Measurements from ENCODE around the gene LIPC. TPM values are rescaled to one million over a fixed set of nuclear protein-coding genes. Genes with fewer than 3 reads are reported as not detected.

LIPC gene
- total and polyA plus RNA-seq, 7 donors: 0.01 TPM; not detected in 6

GRCh38 chr15:58523634-58524033, 91.8 kb downstream of the LIPC start:
- no peak overlapping the region for H3K27ac ChIP-seq
- H3K4me1 ChIP-seq: peaks cover 13% of the 10 kb centered on the region

GRCh38 chr15:58524247-58524646, 92.5 kb downstream of the LIPC start:
- TF ChIP-seq CTCF (IDR thresholded peaks at IDR 0.05): no peak
- intact Hi-C loops (cut with DNase I): no loop called here
- H3K4me1 ChIP-seq: peaks cover 13% of the 10 kb centered on the region
- no peaks in the 10 kb centered on the region for H3K9me3 ChIP-seq
- DNase-seq (no peak), ATAC-seq (no peak)
- no peak overlapping the region for H3K4me3 ChIP-seq
- H3K36me3 ChIP-seq (ENCODE audit: insufficient read depth in 1 of 2, low read depth in 1 of 2): no peaks in the 10 kb centered on the region
- 74 to 83% (median 75%) methylated on average over 2 of the region's 2 CpGs for WGBS, 3 donors
- no peaks in the 10 kb centered on the region for H3K27me3 ChIP-seq (ENCODE audit: insufficient read depth in 3 of 3, low read length in 2 of 3)
- H3K27ac ChIP-seq: no peak overlapping the region

More at GRCh38 chr15:58523634-58524033, 91.8 kb downstream of the LIPC start:
- DNase-seq (no peak), ATAC-seq (no peak)
- Histone ChIP-seq H3K27me3 (ENCODE audit: insufficient read depth in 3 of 3, low read length in 2 of 3) (no peaks in the 10 kb centered on the region), H3K4me3 (no peak overlapping the region), H3K36me3 (ENCODE audit: insufficient read depth in 1 of 2, low read depth in 1 of 2) (no peaks in the 10 kb centered on the region), H3K9me3 (no peaks in the 10 kb centered on the region)
- intact Hi-C loops (cut with DNase I): no loop called here
- no peak for TF ChIP-seq CTCF (IDR thresholded peaks at IDR 0.05)
- WGBS, 3 donors: 85 to 93% (median 85%) methylated on average over 5 of the region's 5 CpGs

GRCh38 chr15:58525991-58526421, 94.2 kb downstream of the LIPC start:
- Histone ChIP-seq H3K9me3 (no peaks in the 10 kb centered on the region), H3K27me3 (ENCODE audit: insufficient read depth in 3 of 3, low read length in 2 of 3) (no peaks in the 10 kb centered on the region), H3K4me1 (peaks cover 13% of the 10 kb centered on the region), H3K4me3 (no peak overlapping the region), H3K36me3 (ENCODE audit: insufficient read depth in 1 of 2, low read depth in 1 of 2) (no peaks in the 10 kb centered on the region), H3K27ac (no peak overlapping the region)
- DNase-seq (no peak), ATAC-seq (no peak)
- no peak for TF ChIP-seq CTCF (IDR thresholded peaks at IDR 0.05)
- intact Hi-C loops (cut with DNase I): no loop called here
- WGBS, 3 donors: 66 to 86% (median 70%) methylated on average over 4 of the region's 4 CpGs

- peaks cover 13% of the 10 kb centered on the region for H3K4me1 ChIP-seq
- WGBS, 3 donors: 80 to 83% (median 83%) methylated on average over 7 of the region's 7 CpGs
- DNase-seq (no peak), ATAC-seq (no peak)
- TF ChIP-seq CTCF (IDR thresholded peaks at IDR 0.05): no peak
- H3K27ac ChIP-seq: no peak overlapping the region
- H3K4me3 ChIP-seq: no peak overlapping the region
- no peaks in the 10 kb centered on the region for H3K9me3 ChIP-seq
- no peaks in the 10 kb centered on the region for H3K27me3 ChIP-seq (ENCODE audit: insufficient read depth in 3 of 3, low read length in 2 of 3)
- intact Hi-C loops (cut with DNase I): no loop called here
- no peaks in the 10 kb centered on the region for H3K36me3 ChIP-seq (ENCODE audit: insufficient read depth in 1 of 2, low read depth in 1 of 2)
Observed at GRCh38 chr15:58526647-58527192, 94.9 kb downstream of the LIPC start.

- no peaks in the 10 kb centered on the region for H3K36me3 ChIP-seq (ENCODE audit: insufficient read depth in 1 of 2, low read depth in 1 of 2)
- TF ChIP-seq CTCF (IDR thresholded peaks at IDR 0.05): no peak
- intact Hi-C loops (cut with DNase I): no loop called here
- no peak overlapping the region for H3K27ac ChIP-seq
- no peaks in the 10 kb centered on the region for H3K9me3 ChIP-seq
- DNase-seq: no peak
- no peaks in the 10 kb centered on the region for H3K27me3 ChIP-seq (ENCODE audit: insufficient read depth in 3 of 3, low read length in 2 of 3)
- H3K4me1 ChIP-seq: peaks cover 5% of the 10 kb centered on the region
- H3K4me3 ChIP-seq: no peak overlapping the region
- ATAC-seq: no peak
- 66 to 72% (median 67%) methylated on average over 9 of the region's 9 CpGs for WGBS, 3 donors
Observed at GRCh38 chr15:58527573-58528187, 95.9 kb downstream of the LIPC start.
